DMS153 treated with DMSO at 0.1 percent for 48 hours (cell line): ENCODE measurements around the gene ARMCX6.
"Not testable (repeated sequence)": the region's sequence is repeated elsewhere in the genome, so short reads cannot be mapped to it uniquely, and the experiment has no call there.

ENCODE experiments used
- DNase-seq: peaks from one replicate; lab custom pipeline; 2025; ENCODE audit not compliant: unreplicated experiment; lab: John Stamatoyannopoulos, UW

ARMCX6 gene

DNA sequence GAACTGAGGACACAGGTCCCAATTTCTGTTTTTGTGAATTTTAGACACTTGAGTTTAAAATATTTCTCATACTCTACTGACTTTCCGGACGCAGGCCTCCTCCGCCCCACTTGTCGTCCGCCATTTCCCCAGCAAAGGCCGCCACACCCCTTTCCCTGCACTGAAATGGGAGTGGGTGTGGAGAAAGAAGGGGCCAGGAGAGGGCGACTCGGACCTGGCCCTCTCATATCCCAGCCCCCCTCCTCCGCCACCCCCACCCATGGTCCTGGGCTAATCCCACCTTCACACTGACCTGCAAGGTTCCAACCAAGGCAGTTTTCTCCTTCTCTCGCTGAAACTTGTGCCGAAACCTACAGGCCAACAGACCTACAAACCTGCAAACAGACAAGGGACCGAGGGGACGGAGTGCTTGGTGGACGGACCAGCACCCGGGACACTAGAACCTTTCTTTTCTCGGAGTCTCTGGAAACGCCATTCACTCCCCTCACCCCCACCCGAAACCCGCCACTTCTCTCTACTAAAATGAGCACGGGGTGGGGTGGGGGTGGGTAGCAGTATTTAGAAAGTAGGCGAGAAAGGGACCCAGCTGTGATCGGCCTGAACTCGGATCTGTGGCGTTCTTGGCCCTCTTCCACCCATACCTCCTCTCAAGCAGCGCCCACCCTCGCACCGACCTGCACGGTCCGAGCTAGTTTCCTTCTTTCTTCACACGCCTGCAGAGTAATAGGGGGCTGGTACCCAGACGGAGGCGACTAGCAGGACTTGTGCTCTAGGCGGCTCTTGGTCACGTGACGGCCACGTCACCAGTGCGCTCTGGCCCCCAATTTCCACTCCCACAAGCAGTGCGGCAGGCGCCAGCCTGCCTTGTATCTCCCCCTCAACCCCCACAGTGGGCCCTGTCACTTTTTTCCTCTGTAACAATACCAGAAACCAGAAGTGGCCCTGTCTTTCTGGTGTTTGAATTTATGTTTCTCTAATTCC lies at the start of gene ARMCX6:
Gene ARMCX6, minus strand, starts transcription at position 790 of the 981 bp plus-strand sequence. CDS start 1,380 bp downstream, outside the sequence.
- DNase-seq = peak; percentile 23

DNA sequence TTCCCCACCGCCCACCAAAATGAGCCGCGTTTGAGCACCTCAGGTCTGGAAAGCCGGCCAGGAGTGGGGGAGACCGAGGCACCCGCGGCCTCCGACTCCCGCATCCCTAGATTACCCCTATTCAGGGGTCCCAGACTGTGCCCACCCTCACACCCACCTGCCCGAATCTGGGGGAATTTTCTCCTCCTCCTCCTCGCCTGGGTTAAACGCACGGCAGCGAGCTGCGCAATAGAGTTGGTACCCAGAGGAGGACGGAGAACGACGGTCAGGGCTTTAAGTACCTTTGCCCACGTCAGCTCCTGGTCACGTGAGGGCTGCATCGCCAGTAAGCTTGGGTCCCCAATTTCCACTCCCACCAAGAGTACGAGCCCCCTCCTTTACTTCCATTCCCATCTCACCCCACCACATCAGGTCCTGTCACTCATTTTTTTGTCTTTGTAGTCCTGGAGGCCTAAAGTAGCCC lies 41.8 kb upstream of the ARMCX6 start, which contains the start of gene ARMCX2:
Gene ARMCX2, minus strand, starts transcription at position 250 of the 463 bp plus-strand sequence. CDS start 2,262 bp downstream, outside the sequence.
- DNase-seq = peak; percentile 6

DNA sequence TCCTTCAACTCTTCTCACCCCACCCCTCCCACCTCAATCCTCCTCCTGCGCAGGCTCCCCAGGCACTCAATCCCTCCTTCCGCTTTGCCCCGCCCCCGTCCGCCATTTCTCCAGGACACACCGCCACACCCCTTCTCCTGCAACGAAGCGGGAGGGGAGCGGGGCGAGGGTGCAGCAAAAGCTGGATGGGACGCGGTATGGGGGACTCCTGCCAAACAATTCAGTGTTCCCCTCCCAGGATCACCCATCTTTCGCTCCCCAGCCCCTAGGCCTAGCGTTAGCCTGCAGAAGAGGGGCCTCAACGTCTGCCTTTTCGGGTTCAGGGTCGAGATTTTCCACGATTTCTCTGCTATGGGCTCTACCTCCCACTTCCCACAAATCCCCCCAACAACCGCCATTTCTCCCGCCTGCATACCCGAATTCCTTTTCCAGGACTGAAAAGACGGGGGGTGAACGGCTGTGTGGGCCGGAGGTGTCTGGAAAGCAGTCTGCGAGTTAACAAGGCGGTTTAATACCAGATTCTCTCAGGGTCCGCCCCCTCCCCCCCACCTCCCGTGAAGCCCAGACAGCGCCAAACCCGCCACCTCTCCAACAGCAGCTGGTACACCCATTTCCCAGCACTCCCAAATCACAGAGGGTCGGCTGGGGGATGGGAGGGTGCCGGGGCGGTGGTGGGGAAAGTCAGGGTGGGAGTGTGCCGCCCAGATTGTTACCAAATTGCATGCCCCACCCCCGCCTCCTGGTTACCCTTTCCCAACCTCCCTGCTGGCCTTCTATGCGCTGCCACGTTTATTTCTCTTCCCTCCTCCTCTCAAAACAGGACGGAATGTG lies 41.1 kb upstream of the ARMCX6 start:
- peak; percentile 10 for DNase-seq

DNA sequence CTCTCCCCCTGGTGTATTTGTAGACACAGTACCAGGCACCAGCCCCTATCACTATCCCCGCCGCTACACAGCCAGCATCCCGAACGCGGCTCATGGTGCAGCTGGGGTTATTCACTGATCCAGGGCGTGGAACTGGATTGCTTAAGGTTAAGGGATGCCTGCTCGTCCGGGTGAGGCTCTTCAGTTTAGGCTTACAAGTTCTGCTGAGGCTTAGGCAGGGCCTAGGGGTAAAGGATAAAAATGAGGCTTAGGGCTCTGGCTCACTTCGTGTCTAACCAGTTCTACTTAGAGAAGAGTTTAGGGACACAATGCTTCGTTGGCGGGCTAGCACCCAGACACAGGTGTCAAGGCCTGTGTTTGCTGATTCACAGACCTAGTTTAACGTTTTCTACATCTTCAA lies 39.7 kb upstream of the ARMCX6 start:
- DNase-seq = no peak

DNA sequence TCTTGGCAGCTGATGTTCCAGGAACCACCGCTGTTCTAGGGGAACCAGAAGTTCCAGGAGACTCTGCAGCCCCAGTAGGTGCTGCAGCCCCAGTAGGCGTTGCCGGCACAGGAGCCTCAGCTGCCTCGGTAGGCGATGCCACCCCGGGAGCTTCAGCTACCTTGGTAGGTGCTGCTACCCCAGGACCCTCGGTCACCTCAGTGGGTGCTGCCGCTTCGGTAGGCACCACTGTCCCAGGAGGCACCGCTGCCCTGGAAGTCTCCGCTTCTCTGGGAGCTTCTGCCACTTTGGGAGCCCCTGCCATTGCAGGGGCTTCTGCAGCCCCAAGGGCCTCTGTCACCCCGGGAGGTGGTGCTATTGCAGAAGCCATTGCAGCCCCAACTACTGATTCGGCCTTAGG lies 39.0 kb upstream of the ARMCX6 start:
- no peak for DNase-seq

DNA sequence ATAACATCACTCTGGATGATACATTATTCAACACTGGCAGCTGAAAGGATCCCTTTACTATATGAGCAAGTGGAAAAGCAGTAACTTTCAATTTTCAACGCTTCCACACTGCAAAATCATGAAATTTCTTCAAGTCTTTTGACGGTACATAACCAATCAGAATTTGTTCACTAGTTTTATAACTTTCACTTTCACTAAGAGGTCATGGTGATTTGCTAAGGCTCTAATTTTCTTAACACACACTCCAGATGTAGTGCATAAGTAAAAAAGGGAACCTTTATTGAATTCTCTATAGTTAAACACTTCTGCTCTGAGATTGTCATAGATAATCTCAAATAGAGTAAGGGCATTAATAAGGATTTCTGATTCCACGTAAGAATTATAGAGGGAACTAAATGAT lies 37.7 kb upstream of the ARMCX6 start:
- no peak for DNase-seq

DNA sequence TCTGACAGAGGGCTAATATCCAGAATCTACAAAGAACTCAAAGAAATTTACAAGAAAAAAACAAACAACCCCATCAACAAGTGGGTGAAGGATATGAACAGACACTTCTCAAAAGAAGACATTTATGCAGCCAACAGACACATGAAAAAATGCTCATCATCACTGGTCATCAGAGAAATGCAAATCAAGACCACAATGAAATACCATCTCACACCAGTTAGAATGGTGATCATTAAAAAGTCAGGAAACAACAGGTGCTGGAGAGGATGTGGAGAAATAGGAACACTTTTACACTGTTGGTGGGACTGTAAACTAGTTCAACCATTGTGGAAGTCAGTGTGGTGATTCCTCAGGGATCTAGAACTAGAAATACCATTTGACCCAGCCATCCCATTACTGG lies 29.9 kb upstream of the ARMCX6 start:
- not testable (repeated sequence) for DNase-seq

DNA sequence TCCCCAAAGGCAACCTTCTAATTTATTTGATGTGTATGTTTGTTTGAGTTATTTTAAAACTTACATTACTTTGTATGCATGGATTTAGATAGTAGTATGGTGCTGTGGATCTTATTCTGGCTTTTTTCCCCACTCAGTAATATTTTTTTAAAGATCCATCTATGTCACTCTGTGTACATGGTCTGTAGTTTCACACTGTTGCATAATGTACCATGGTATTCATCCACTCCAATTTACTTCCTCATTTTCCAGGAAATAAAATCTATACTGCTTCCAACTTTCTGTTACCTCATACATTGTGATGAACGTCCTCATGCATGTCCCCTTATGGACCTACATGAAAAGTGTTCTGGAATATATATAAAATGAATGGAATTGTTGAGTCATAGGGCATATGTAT lies 24.3 kb upstream of the ARMCX6 start:
- DNase-seq = no peak

DNA sequence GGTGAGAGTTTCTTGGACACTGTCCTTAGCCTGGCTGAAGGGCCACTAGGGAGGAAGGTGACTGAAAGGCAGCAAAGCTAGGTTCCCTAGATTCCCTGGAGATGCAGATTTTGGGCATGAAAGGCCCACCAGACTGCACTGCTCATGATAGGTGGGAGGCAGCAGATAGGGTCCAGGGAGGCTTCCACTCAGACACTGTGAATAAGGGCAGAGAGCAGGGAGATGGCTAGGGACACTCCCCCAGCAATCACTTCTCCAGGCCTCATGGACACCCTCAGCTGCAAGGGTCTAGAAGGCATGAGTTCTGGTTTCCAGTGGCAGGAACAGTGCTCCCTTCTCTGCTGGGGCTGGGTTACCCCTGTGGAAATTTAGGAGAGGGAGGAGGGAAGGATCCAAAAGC lies 21.8 kb upstream of the ARMCX6 start:
- DNase-seq = no peak

DNA sequence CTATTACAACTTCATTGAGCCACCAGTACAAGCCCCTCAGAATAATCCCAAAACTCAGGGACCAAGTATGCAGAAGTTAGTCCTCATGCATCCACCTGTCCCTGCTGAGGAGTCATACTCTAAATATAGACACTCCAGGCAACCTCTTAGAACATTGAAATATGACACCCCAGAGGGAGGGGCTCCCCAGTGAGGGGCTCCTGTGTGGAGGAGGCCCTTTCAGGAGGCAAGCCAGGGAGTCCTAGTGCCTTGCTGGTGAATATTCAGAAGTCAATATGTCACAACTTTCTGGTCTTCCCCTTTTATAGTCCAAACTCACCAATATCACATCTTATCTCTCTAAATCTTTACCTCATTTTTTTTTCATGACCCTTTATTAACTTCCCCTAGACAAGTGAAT lies 1.6 kb upstream of the ARMCX6 start:
- no peak for DNase-seq

DNA sequence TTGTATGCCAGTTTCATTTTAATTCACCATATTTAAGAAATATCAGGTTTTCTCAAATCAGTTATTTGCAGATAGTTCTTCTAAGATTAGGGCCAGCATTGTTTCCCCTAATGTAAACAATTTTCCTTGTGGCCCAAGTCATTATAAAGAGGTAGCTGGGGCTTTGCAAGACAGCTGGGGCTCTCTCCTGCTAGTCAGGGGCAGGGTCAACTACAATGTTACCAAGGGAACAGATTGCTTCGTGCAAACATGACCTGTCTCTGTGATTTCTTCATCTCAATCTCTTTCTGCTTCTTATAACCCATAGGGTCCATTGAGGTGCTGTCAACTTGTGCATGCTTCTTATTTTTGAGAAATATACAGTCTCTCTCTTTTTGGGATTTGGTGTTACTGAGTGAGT lies 12.1 kb downstream of the ARMCX6 start:
- DNase-seq = no peak

DNA sequence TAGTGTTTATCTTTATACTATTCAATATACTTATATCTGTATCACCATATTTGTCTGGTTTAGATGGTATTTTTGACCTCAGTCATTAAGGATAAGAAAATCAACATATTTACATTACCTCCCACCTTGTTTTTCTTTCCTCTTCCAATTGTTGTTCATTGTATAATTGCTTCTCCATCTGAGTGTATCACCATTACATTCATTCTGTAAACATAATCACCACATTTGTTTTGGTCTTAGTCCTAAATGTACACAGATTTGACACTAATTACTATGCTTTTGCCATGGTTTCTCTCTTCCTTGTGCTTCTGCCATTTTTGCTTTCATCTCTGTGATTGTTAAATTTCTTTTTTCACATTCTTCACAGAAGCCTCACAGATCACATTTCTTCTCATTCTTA lies 12.7 kb downstream of the ARMCX6 start:
- no peak for DNase-seq

DNA sequence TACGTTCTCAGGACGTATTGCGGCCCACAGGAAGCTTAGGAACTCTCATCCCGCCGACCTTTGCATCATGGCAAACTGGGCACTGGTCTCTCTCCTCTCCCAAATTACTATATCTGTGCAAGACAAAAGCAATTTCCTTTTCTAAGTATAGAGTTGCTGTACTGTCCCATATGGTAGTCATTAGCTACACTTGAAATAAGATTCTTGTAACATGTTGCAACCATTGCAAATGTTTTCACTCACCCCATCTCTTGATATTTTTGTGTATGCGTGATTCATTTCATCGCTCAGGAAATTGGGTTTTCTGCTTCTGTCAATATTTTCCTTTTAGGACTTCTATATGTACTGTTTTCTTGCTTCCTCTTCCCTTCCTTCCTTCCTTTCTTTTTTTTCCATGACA lies 15.7 kb downstream of the ARMCX6 start:
- no peak for DNase-seq

DNA sequence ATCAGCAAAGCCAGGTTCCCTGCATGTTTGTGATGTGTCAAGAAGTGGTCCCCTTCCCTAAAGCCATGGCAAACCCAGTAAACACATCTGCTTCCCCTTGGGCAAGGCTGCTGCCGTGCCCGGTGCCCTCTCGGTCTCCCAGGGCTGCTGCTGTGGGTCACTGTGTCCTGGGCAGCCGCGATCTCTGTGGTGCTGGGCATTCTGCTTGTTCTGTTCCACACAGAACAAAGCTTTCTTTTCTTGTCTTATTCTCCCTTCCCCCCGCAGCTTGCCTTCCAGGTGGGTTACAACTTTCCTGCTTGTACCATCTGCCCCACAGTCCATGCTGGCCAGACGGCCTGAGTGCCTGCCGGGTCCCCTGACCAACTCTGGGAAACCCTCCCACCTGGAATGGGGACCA lies 18.2 kb downstream of the ARMCX6 start:
- DNase-seq = not testable (repeated sequence)

DNA sequence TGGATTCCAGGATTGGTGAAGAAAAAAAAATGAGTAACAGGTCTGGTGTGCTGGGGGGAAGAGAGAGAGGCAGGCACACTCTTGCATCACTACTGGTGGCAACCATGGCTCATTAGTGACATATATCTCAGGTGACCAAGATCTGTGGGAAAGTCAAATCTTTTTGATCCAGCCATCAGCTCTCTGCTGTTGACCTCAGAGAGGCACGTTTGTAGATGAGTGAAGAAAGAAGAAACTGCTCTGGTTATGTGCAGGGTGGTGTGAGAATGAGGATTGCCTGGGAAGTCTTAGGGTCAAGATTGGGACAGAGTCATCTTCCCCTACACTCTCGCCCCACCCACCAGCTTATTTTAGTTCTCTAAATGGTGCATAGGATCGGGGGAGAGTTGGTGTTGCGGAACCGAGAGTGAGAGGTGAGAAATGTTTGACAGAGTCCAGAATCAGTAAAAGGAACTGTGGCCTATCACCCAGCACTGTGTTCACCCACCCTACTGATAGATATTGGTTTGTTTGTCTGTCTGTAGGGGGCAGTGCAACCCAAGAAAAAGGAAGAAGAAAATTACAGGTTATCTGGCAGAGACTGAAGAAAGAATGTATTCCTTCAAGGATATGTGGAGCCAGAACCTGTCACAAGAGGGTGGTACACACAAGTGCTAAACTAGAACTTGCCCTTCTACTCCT lies 21.9 kb downstream of the ARMCX6 start:
- no peak for DNase-seq
